Hematopoietic multipotent progenitor cell treated with erythropoietin and hydrocortisone succinate and interleukin-3 and kit ligand, for 15 days (in vitro differentiated cells): ENCODE results near the gene BRICD5.

Experiments used
- DNase-seq: peaks from one replicate; pipeline ENCODE4 v3.0.0-alpha.2; 2015; ENCODE audit warnings: low spot score

BRICD5 gene

GRCh38 chr16:2199095-2199494 lies 11.6 kb downstream of the BRICD5 start:
- DNase-seq: no peak

DNA sequence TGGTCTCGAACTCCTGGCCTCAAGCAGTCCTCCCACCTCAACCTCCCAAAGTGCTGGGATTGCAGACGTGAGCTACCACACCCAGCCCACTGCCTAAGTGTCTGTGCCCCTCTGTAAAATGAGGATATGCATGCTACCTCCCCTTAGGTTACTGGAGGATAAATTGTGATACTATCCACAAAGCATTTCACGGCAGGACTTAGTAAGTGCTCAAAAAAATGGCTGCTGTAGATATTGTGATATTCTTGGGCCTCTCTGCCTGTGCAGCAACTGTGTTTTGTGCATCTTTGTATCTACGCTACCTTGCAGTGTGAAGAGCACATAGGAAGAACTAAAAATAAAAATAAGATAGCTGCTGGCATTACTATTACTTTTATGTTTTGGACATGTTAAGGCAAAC lies 12.4 kb downstream of the BRICD5 start:
- DNase-seq: no peak

DNA sequence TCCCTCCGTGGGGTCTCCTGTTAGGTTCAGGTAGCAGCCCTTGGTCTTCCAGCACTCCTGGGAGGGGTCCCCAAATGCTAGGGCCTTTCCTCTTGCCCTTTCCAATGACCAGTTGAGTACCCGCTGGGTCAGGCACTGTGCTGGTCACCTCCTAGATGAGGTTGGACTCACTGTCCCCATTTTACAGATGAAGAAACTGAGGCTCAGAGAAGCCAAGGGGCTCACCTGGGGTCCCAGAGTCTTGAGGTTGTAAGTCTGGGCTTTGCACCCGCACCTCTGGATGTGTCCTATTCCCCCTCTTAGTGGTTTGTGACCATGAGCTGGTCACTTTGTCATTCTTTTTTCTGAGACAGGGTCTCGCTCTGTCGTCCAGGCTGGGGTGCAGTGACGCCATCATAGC lies 12.9 kb downstream of the BRICD5 start:
- DNase-seq: no peak

DNA sequence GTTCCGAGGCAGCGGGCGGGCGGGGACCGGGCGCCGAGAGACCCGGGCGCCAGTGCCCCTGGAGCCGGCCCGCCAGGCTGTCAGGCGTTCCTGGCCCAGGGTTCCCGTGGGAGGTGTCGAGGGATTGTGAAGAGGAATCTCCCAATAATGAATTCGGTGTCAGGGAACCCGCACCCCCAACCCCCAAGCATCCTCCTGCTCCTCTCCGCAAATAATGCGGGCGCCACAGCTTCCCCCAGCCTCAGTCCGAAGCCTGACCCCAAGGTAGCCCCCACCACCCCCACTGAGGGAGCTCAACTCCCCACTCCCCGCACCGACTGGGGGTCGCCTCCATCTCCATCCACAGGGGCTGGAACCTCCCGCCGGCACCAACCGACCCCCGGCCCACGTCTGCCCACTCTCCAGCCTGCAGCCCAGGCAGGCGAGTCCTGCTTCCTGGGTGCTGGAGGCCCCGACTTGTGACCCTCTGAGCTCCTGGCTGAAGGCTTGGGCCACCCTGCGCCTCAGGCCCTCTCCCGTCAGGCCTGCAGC lies 13.6 kb downstream of the BRICD5 start:
- DNase-seq: no peak

DNA sequence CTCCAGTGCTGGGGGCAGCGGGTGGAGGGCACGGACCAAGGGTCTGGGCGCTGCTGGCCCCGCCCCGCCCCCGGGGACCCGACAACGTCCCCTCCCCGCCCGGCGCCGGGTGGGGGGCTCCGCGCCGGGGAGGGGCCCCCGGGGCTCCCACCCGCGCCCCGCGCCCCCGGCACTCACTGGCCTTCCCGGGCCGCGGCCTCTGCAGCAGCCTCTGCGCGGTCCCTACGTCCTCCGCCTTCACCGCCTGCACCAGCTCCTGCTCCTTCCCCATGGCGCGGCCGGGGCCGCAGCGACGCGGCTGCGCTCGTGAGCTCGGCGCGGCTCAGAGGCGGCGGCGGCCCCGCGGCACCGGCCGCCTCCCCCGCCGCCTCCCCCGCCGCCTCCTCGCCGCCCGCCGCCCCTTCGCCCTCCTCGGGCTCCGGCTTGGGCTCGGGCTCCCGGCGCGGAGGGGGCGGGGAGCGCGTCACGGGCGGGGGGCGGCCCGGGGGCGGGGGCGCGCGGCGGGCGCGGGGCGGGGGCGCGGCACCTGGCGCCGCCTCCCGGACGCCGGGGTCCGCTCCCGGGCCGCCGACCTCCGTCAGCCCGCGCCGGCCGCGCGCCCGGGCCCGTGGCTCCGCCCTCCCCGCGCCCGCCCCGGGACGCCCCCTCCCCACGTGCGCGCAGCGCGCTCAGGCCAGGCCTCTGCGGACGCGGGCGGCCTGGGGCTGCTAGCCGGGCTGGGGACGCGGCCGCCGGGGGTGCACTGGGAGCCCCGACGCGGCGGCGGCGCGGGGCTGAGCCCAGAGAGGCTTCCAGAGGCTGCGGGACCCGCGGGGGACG lies 14.3 kb downstream of the BRICD5 start, which contains the start of gene CASKIN1:
CASKIN1 (minus strand) TSS at position 444 of the 819 bp plus-strand sequence; CDS start at position 271, 173 bp downstream.
- DNase-seq: no peak

DNA sequence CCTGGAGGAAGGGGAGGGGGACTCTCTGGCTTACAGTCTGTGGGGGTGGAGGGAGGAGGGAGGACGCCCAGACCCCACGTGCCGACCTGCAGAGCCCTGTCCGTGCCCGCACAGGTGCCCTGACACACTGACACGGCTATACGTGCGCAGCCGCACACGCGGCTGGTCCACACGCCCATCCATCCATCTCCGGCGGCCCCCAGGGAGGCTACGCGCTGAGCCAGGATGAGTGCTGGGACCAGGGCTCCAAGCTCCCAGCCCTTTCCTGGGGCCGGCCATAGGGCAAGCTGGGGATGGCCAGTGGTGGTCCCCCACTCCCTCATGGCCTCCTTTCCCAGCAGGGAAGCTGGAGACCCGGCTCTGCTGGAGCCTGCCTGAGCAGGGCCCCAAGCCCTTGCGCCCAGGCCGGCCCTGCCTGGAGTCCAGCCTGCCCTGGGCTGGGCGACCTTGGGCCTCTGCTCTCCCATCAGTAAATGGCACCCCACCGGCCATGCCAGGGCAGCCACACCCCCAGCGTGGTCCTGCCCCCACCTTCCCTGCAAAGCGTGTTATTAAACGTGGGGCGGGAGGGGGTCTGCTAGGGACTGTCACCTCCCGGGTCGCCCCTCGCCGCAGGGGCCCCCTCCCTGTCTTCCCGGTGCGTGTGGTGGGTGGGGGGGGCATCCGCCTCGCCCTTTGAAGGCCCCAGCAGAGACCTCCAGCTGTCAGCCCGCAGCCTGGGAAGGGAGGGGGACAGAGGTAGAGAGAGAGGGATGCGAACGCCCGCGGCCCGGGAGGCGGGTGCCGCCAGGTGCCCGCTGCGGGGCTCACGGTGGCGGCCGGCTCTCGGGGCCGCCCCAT lies 15.1 kb downstream of the BRICD5 start:
- no peak for DNase-seq

GRCh38 chr16:2194852-2195321 lies 15.8 kb downstream of the BRICD5 start:
- DNase-seq: peak; percentile 61

GRCh38 chr16:2194166-2194834 lies 16.4 kb downstream of the BRICD5 start:
- no peak for DNase-seq

GRCh38 chr16:2191446-2191706 lies 19.3 kb downstream of the BRICD5 start:
- DNase-seq: no peak

- DNase-seq: no peak
Observed at GRCh38 chr16:2190659-2191445, 19.8 kb downstream of the BRICD5 start.

DNA sequence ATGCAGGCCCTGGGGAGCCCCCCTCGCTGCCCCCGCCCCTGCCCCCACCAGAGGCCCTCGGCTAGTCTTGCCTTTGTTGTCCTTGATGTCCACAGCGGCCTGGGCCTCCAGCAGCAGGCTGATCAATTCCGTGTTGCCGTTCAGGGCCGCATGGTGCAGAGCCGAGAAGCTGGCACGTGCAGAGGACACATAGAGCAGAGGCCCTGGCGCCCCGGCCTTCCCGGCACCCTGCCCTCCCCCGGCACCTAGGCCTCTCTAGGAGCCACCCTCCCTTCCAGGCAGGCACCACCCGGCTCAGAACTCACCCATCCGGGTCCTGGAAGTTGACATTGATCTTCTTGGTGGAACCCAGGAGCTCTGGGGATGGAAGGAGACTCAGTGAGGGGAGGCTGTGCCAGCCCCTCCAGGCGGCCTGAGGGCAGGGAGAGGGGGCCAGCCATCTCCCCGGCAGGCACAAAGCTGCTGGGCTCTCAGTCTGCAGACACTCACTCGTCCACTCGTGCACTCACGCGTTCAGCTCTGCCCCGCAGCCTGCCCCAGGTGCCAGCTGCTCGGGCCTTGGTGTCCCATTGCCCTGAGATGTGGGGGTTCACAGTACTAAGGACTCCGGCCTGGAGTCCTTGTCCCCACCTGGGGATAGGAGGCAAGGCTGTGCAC lies 20.5 kb downstream of the BRICD5 start:
- DNase-seq: no peak

DNA sequence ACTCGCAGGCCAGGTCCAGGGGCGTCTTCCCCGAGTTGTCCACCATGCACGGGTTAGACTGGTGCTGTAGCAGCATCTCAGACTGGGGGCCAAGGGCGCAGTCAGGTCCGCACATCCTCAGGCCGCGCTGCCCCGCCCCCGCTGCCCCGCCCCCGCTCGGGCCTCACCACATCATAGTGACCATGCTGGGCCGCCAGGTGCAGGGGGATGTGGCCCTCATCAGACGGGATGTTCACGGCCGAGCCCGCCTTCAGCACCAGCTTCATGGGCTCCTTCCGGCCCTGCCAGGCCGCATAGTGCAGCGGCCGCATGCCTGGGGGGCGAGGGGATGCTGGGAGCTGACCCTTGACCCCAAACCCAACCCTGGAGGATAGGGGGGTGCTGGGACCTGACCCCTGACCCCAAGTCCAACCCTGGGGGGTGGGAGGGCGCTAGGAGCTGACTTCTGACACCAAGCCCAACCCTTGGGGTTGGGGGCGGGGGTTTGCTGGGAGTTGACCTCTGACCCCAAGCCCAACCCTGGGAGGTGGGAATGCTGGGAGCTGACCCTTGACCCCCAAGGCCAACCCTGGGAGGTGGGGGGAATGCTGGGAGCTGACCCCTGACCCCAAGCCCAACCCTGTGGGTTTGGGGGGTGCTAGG lies 21.3 kb downstream of the BRICD5 start:
- DNase-seq: no peak

- DNase-seq: no peak
Observed at GRCh38 chr16:2188395-2188794, 22.3 kb downstream of the BRICD5 start.

DNA sequence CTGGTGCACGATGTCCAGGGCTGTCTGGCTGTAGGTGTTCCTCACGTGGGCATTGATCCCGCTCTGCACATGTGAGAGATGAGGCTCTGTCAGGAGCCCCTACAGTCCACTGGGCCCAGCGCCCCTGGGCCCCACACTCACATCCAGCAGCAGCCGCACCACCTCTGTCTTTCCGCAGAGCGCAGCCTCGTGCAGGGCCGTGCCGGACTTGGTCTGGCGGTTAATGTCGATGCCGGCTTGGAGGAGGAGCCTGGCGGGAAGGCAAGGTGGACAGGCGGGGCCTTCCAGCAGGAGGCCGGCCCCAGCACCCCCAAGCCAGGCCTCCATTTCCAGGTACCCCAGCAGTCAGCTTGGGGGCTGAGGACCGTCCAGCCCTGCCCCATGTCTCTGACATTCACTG lies 23.5 kb downstream of the BRICD5 start:
- no peak for DNase-seq

- no peak for DNase-seq
Observed at GRCh38 chr16:2186505-2186904, 24.2 kb downstream of the BRICD5 start.

GRCh38 chr16:2186064-2186463 lies 24.6 kb downstream of the BRICD5 start:
- DNase-seq: no peak

- no peak for DNase-seq
Observed at GRCh38 chr16:2184962-2185361, 25.7 kb downstream of the BRICD5 start.

DNA sequence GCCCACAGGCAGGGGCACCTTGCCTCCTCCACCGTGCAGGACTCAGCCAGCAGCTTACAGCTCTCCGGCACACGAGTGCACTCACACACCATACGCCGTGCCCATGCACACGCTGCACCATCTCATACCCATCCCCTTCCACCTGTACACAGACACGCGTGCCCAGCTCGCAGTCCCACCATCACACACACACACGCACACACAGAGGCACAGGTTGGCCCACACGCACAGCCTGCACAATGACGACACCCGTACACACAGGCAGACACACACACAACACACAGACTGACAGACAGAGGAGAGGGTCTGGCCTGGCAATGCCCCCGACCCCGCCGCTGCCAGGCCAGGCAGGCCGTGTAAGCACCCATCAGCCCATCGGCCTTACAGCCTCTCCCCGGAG lies 26.3 kb downstream of the BRICD5 start:
- no peak for DNase-seq

DNA sequence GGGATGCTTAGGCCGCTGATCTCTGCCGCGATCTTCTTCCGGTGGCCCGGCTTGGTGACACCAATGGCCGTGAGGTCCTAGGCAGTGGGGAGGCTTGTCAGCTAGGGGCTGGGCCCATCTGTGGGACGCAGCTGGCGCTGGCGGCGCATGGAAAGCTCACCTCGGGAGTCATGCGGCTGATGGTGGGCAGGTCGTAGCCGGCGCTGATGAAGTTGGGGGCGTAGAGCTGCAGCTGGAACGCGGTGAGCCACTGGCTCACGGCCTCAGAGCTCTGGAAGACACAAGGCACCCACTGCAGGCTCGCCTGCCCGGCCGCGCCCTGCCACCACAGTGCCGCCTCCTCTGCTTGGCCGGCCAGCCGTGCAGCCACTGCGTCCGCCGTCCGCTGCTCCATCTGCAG lies 27.0 kb downstream of the BRICD5 start:
- DNase-seq: no peak

DNA sequence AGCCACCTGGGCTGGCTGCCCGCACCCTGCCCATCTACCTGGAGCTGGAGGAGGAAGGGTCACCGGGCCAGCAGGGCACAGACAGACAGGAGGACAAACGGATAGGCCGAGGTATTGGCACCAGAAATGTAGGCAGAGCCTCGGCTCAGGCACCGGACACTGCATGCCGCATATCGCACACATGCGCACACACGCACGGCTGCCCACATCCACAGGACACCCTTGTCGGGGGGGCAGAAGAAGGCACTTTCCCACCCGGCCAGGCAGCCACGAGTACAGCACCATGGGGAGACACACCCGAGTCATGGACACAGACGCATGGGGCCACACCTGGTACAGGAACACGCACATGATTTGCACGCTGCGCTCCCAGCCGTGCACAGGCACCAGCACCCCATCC lies 28.7 kb downstream of the BRICD5 start:
- DNase-seq: no peak
